K562 (cell line): ENCODE measurements around the gene LMX1B. TPM values are rescaled to one million over a fixed set of nuclear protein-coding genes. Genes with fewer than 3 reads are reported as not detected.

Source experiments
- ILF3 ChIP-seq: fragments of 450-650 bp; IDR thresholded peaks from 2 replicates; pipeline ENCODE4 v1.6.1; 2018; ENCODE audit warnings: antibody characterized with exemption, mild to moderate bottlenecking, moderate library complexity, borderline replicate concordance
- RB1 ChIP-seq: fragments of 450-650 bp; IDR thresholded peaks from 2 replicates; pipeline ENCODE4 v1.6.1; 2017; ENCODE audit warnings: low read depth, mild to moderate bottlenecking
- polyA plus RNA-seq, 8 experiments: library from polyadenylated mRNA; depleted of rRNA in 4 of 8; stranded (reverse) in 5 of 8; unstranded in 3 of 8; fragments of >200 nt; fragmentation: Nextera tagmentation in 2 of 8; fragmentation: Illumina TruSeq in 1 of 8; extraction: Ambion mirVana in 2 of 8; extraction: Trizol in 1 of 8; gene quantifications; 2 replicates each; pipeline versions ENCODE4 v1.2.1 to v1.2.3, GENCODE V29; 2011 to 2014; ENCODE audit warnings: inconsistent platforms in 1 of 8, missing spikeins in 1 of 8
- total RNA-seq, 7 experiments: library from RNA; depleted of rRNA in 6 of 7; stranded (reverse); fragments of >200 nt in 6 of 7; fragmentation: Illumina TruSeq in 2 of 7; extraction: Trizol in 2 of 7; gene quantifications; 2 replicates each; pipeline versions ENCODE4 v1.2.1 to v1.2.3, GENCODE V29; 2011 to 2021; ENCODE audit warnings: low replicate concordance in 1 of 7
- TF ChIP-seq, protein P1 (sequence below), 2 experiments: fragments of 450-650 bp; conservative IDR thresholded peaks; 2 replicates each; pipeline ENCODE4 v1.6.1; 2017; ENCODE audit warnings: mild to moderate bottlenecking in 2 of 2, moderate library complexity in 2 of 2
- TF ChIP-seq, protein P2 (sequence below), 2 experiments: fragments of 450-650 bp; formaldehyde crosslinking in 1 of 2; IDR thresholded peaks; 2 replicates each; pipeline versions ENCODE4 v1.4.0 to v1.6.1; 2014 to 2020; ENCODE audit warnings: mild to moderate bottlenecking in 2 of 2, borderline replicate concordance in 1 of 2, low read depth in 1 of 2

The LMX1B gene
- total and polyA plus RNA-seq, 9 of the 15 experiments (the other 6 are each of a cell fraction or from before 2014, with no cell fraction given), result not detected

DNA sequence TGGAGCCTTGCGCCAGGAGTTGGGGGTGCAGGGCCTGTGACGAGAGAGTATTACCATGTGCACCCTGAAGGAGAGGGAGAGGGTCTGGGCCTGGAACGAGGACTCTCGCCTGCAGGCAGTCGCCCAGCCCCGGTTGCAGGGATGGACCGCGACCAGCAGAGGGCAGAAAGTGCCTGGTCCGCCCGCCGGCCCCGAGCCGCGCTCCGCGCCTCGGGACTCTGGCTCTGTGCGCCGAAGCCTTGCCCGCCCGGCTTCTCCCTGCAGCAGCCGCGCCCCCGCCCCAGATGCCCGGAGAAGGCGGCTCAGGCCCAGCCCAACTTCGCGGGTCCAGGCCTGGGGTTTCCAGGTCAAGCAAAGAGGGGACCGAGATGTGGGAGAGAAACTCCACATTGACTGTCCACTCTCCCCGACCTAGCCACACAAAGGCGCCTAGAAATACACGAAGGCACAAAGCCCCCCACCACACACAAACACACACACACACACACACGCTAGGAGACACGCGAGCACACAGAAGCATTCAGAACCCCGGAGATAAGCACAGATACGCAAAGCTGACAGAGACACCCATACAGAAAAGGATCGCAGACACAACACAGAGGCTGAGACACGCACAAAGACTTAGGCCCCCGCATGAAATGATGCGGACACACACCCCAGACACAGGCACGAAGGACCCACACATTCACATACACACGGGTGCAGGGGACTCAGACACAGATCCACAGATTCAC is 2.0 kb upstream of the LMX1B start (continued):
- TF ChIP-seq, protein P1, sequence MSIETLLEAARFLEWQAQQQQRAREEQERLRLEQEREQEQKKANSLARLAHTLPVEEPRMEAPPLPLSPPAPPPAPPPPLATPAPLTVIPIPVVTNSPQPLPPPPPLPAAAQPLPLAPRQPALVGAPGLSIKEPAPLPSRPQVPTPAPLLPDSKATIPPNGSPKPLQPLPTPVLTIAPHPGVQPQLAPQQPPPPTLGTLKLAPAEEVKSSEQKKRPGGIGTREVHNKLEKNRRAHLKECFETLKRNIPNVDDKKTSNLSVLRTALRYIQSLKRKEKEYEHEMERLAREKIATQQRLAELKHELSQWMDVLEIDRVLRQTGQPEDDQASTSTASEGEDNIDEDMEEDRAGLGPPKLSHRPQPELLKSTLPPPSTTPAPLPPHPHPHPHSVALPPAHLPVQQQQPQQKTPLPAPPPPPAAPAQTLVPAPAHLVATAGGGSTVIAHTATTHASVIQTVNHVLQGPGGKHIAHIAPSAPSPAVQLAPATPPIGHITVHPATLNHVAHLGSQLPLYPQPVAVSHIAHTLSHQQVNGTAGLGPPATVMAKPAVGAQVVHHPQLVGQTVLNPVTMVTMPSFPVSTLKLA (conservative IDR thresholded peaks at IDR 0.05), result no peak
- TF ChIP-seq, protein P2, sequence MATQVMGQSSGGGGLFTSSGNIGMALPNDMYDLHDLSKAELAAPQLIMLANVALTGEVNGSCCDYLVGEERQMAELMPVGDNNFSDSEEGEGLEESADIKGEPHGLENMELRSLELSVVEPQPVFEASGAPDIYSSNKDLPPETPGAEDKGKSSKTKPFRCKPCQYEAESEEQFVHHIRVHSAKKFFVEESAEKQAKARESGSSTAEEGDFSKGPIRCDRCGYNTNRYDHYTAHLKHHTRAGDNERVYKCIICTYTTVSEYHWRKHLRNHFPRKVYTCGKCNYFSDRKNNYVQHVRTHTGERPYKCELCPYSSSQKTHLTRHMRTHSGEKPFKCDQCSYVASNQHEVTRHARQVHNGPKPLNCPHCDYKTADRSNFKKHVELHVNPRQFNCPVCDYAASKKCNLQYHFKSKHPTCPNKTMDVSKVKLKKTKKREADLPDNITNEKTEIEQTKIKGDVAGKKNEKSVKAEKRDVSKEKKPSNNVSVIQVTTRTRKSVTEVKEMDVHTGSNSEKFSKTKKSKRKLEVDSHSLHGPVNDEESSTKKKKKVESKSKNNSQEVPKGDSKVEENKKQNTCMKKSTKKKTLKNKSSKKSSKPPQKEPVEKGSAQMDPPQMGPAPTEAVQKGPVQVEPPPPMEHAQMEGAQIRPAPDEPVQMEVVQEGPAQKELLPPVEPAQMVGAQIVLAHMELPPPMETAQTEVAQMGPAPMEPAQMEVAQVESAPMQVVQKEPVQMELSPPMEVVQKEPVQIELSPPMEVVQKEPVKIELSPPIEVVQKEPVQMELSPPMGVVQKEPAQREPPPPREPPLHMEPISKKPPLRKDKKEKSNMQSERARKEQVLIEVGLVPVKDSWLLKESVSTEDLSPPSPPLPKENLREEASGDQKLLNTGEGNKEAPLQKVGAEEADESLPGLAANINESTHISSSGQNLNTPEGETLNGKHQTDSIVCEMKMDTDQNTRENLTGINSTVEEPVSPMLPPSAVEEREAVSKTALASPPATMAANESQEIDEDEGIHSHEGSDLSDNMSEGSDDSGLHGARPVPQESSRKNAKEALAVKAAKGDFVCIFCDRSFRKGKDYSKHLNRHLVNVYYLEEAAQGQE (IDR thresholded peaks at IDR 0.05; ENCODE audit: borderline replicate concordance), result peak; percentile 35; the same call in 1 of the 2 replicates
- TF ChIP-seq, protein P2 (CRISPR knock-in tag; IDR thresholded peaks at IDR 0.05; ENCODE audit: low read depth), result no peak
- TF ChIP-seq RB1, result peak; percentile 70
- TF ChIP-seq ILF3, result no peak
